Renal cortical epithelial cell (primary cell): ENCODE data around the gene FGF14. TPM values are rescaled to one million over a fixed set of nuclear protein-coding genes. Genes with fewer than 3 reads are reported as not detected.

Source experiments
- DNase-seq: peaks from one replicate; pipeline ENCODE4 v3.0.0-alpha.2; 2011; ENCODE audit warnings: low read depth
- total RNA-seq: library from RNA; depleted of rRNA; stranded (reverse); fragments of >200 nt; gene quantifications from 2 replicates; pipeline ENCODE4 v1.2.3, GENCODE V29; 2014

Gene FGF14
- total RNA-seq, 1 donor from 2014 or later: 0.70 TPM

- DNase-seq: no peak
Measured at GRCh38 chr13:102310691-102311418, 91.0 kb downstream of the FGF14 start.

GRCh38 chr13:102309110-102309509 lies 92.7 kb downstream of the FGF14 start:
- DNase-seq: peak; percentile 70

- no peak for DNase-seq
Measured at GRCh38 chr13:102302534-102302933, 99.3 kb downstream of the FGF14 start.

- DNase-seq: no peak
Measured at GRCh38 chr13:102300379-102300778, 101.5 kb downstream of the FGF14 start.

- DNase-seq: no peak
Measured at GRCh38 chr13:102299366-102299765, 102.5 kb downstream of the FGF14 start.

GRCh38 chr13:102298051-102298450 lies 103.8 kb downstream of the FGF14 start:
- DNase-seq: no peak

- peak; percentile 54 for DNase-seq
Measured at GRCh38 chr13:102295316-102296048, 106.4 kb downstream of the FGF14 start.

GRCh38 chr13:102294407-102295018 lies 107.3 kb downstream of the FGF14 start:
- no peak for DNase-seq

GRCh38 chr13:102293723-102294122 lies 108.1 kb downstream of the FGF14 start:
- DNase-seq: no peak

GRCh38 chr13:102291587-102292218 lies 110.1 kb downstream of the FGF14 start:
- peak; percentile 47 for DNase-seq

GRCh38 chr13:102289606-102290005 lies 112.2 kb downstream of the FGF14 start:
- DNase-seq: peak; percentile 23

GRCh38 chr13:102286326-102286725 lies 115.5 kb downstream of the FGF14 start:
- DNase-seq: peak; percentile 100

- DNase-seq: peak; percentile 95
Measured at GRCh38 chr13:102280366-102280765, 121.5 kb downstream of the FGF14 start.

GRCh38 chr13:102277286-102277685 lies 124.6 kb downstream of the FGF14 start:
- DNase-seq: peak; percentile 46

GRCh38 chr13:102276404-102276803 lies 125.4 kb downstream of the FGF14 start:
- DNase-seq: no peak

GRCh38 chr13:102275969-102276368 lies 125.9 kb downstream of the FGF14 start:
- no peak for DNase-seq

GRCh38 chr13:102273111-102273510 lies 128.7 kb downstream of the FGF14 start:
- DNase-seq: no peak

GRCh38 chr13:102267191-102267590 lies 134.7 kb downstream of the FGF14 start:
- peak; percentile 22 for DNase-seq

- no peak for DNase-seq
Measured at GRCh38 chr13:102261809-102262208, 140.0 kb downstream of the FGF14 start.

GRCh38 chr13:102261316-102261715 lies 140.5 kb downstream of the FGF14 start:
- DNase-seq: no peak

GRCh38 chr13:102260256-102260655 lies 141.6 kb downstream of the FGF14 start:
- no peak for DNase-seq

- DNase-seq: no peak
Measured at GRCh38 chr13:102255409-102255808, 146.4 kb downstream of the FGF14 start.
